CD4-positive, alpha-beta T cell treated with Interleukin-4 for 1 hour (primary cell): ENCODE data around the gene PDZRN4.

ENCODE experiments used
- DNase-seq, 2 donors: peaks; one replicate each; pipeline ENCODE4 v3.0.0-alpha.2; 2020 to 2022

Gene PDZRN4

GRCh38 chr12:41462312-41462711 lies 274.2 kb downstream of the PDZRN4 start:
- DNase-seq, result no peak

- no peak for DNase-seq
Measured at GRCh38 chr12:41465526-41465925, 277.4 kb downstream of the PDZRN4 start.

- no peak for DNase-seq
Measured at GRCh38 chr12:41466300-41466699, 278.2 kb downstream of the PDZRN4 start.

- no peak for DNase-seq
Measured at GRCh38 chr12:41466802-41467201, 278.7 kb downstream of the PDZRN4 start.

GRCh38 chr12:41467591-41468325 lies 279.6 kb downstream of the PDZRN4 start:
- DNase-seq, result no peak

- no peak for DNase-seq
Measured at GRCh38 chr12:41468341-41468740, 280.2 kb downstream of the PDZRN4 start.

GRCh38 chr12:41468756-41469155 lies 280.6 kb downstream of the PDZRN4 start:
- no peak for DNase-seq

GRCh38 chr12:41473441-41473840 lies 285.3 kb downstream of the PDZRN4 start:
- no peak for DNase-seq

GRCh38 chr12:41474001-41474400 lies 285.9 kb downstream of the PDZRN4 start:
- no peak for DNase-seq

- no peak for DNase-seq
Measured at GRCh38 chr12:41476499-41477439, 288.6 kb downstream of the PDZRN4 start.

- no peak for DNase-seq
Measured at GRCh38 chr12:41479426-41479825, 291.3 kb downstream of the PDZRN4 start.

- DNase-seq, result no peak
Measured at GRCh38 chr12:41485203-41485602, 297.1 kb downstream of the PDZRN4 start.

- no peak for DNase-seq
Measured at GRCh38 chr12:41486718-41487117, 298.6 kb downstream of the PDZRN4 start.

- DNase-seq, result no peak
Measured at GRCh38 chr12:41496009-41496408, 307.9 kb downstream of the PDZRN4 start.

- no peak for DNase-seq
Measured at GRCh38 chr12:41497409-41497808, 309.3 kb downstream of the PDZRN4 start.

- no peak for DNase-seq
Measured at GRCh38 chr12:41504976-41505375, 316.9 kb downstream of the PDZRN4 start.

- DNase-seq, result no peak
Measured at GRCh38 chr12:41507286-41507685, 319.2 kb downstream of the PDZRN4 start.

GRCh38 chr12:41509271-41510055 lies 321.3 kb downstream of the PDZRN4 start:
- DNase-seq, result no peak

- DNase-seq, result no peak
Measured at GRCh38 chr12:41510470-41510869, 322.4 kb downstream of the PDZRN4 start.

- no peak for DNase-seq
Measured at GRCh38 chr12:41511247-41511646, 323.1 kb downstream of the PDZRN4 start.

GRCh38 chr12:41512497-41512896 lies 324.4 kb downstream of the PDZRN4 start:
- DNase-seq, result no peak

- no peak for DNase-seq
Measured at GRCh38 chr12:41514021-41514777, 326.1 kb downstream of the PDZRN4 start.
